ENCODE results near the gene API5. TPM values are rescaled to one million over a fixed set of nuclear protein-coding genes. Genes with fewer than 3 reads are reported as not detected.

API5 gene
- total and polyA plus RNA-seq, 2 donors from 2014 or later = 48.5 to 89.0 TPM

DNA sequence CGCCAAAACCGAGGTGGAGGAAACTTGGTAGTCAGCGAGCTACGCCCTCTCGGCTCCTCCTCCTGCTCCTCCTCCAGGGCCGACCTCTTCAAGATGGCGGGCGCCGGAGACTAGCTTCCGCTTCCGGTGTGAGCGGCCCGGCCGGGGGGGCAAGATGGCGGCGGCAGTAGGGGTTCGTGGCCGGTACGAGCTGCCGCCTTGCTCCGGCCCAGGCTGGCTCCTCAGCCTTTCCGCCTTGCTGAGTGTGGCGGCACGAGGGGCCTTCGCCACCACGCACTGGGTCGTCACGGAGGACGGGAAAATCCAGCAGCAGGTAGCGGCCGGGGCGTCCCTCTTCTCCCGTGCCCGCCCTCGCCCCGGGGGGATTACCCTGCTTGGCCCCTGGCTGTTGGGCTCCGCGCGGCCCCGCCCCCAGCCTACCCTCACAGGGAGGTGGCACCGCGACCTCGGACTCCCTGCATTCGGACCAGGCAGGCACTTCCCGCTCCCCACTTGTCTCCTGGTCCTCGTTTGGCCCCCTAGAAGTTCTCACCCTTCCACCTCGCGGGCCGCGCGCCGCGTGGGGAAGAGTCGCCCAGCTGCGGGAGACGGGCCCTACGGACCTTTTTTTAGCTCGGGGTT, 47.1 kb downstream of the API5 start, which contains the start of gene TTC17:
Gene TTC17 (plus strand): TSS at position 120 of the 621 bp plus-strand sequence. CDS start 35 bp downstream, at position 155.
- peaks cover 0 to 13% (median 12%) of the 10 kb centered on the region in 3 donors for H3K4me1 ChIP-seq (ENCODE audit: control insufficient read depth in 2 of 3, insufficient read depth in 2 of 3, low read depth in 1 of 3, low read length in 3 of 3)
- H3K27me3 ChIP-seq (ENCODE audit: control insufficient read depth, insufficient read depth, low read length) = no peaks in the 10 kb centered on the region
- H3K9ac ChIP-seq (ENCODE audit: low read length in 3 of 3) = peak within 1 kb of the TSS; percentile 86 to 95 (median 94)
- peak within 1 kb of the TSS; percentile 84 to 97 (median 91) for H3K4me3 ChIP-seq (ENCODE audit: low read length in 3 of 3)
- TF ChIP-seq, protein P1, sequence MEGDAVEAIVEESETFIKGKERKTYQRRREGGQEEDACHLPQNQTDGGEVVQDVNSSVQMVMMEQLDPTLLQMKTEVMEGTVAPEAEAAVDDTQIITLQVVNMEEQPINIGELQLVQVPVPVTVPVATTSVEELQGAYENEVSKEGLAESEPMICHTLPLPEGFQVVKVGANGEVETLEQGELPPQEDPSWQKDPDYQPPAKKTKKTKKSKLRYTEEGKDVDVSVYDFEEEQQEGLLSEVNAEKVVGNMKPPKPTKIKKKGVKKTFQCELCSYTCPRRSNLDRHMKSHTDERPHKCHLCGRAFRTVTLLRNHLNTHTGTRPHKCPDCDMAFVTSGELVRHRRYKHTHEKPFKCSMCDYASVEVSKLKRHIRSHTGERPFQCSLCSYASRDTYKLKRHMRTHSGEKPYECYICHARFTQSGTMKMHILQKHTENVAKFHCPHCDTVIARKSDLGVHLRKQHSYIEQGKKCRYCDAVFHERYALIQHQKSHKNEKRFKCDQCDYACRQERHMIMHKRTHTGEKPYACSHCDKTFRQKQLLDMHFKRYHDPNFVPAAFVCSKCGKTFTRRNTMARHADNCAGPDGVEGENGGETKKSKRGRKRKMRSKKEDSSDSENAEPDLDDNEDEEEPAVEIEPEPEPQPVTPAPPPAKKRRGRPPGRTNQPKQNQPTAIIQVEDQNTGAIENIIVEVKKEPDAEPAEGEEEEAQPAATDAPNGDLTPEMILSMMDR (IDR thresholded peaks at IDR 0.05; ENCODE audit: borderline replicate concordance, extremely low read depth, insufficient read depth) = no peak
- peak within 1 kb of the TSS; percentile 87 to 92 for H3K27ac ChIP-seq (ENCODE audit: low read depth in 2 of 2, low read length in 2 of 2)
- intact Hi-C loops (cut with DNase I) = no loop called here
- FAIRE-seq = peak; percentile 6
- H3K36me3 ChIP-seq (ENCODE audit: control insufficient read depth in 2 of 3, insufficient read depth in 3 of 3, low read length in 3 of 3) = no peaks in the 10 kb centered on the region
- no peaks in the 10 kb centered on the region for H3K9me3 ChIP-seq (ENCODE audit: control insufficient read depth in 2 of 3, insufficient read depth in 1 of 3, low read length in 3 of 3)
- peak; percentile 95 to 98 (median 96) for DNase-seq

- DNase-seq = peak in 3 of 5 donors; percentile 29 to 46 (median 46)
- peak overlapping the region; percentile 86 to 95 (median 94) for H3K9ac ChIP-seq (ENCODE audit: low read length in 3 of 3)
- peak overlapping the region; percentile 84 to 97 (median 91) for H3K4me3 ChIP-seq (ENCODE audit: low read length in 3 of 3)
- TF ChIP-seq, protein P1 (IDR thresholded peaks at IDR 0.05; ENCODE audit: borderline replicate concordance, extremely low read depth, insufficient read depth) = no peak
- intact Hi-C loops (cut with DNase I) = no loop called here
- peak overlapping the region; percentile 87 to 92 for H3K27ac ChIP-seq (ENCODE audit: low read depth in 2 of 2, low read length in 2 of 2)
- H3K27me3 ChIP-seq (ENCODE audit: control insufficient read depth, insufficient read depth, low read length) = no peaks in the 10 kb centered on the region
- H3K9me3 ChIP-seq (ENCODE audit: control insufficient read depth in 2 of 3, insufficient read depth in 1 of 3, low read length in 3 of 3) = no peaks in the 10 kb centered on the region
- no peak for FAIRE-seq
- peaks cover 0 to 13% (median 12%) of the 10 kb centered on the region in 3 donors for H3K4me1 ChIP-seq (ENCODE audit: control insufficient read depth in 2 of 3, insufficient read depth in 2 of 3, low read depth in 1 of 3, low read length in 3 of 3)
- no peaks in the 10 kb centered on the region for H3K36me3 ChIP-seq (ENCODE audit: control insufficient read depth in 2 of 3, insufficient read depth in 3 of 3, low read length in 3 of 3)
These were observed 47.6 kb downstream of the API5 start for GRCh38 chr11:43359422-43359818.

DNA sequence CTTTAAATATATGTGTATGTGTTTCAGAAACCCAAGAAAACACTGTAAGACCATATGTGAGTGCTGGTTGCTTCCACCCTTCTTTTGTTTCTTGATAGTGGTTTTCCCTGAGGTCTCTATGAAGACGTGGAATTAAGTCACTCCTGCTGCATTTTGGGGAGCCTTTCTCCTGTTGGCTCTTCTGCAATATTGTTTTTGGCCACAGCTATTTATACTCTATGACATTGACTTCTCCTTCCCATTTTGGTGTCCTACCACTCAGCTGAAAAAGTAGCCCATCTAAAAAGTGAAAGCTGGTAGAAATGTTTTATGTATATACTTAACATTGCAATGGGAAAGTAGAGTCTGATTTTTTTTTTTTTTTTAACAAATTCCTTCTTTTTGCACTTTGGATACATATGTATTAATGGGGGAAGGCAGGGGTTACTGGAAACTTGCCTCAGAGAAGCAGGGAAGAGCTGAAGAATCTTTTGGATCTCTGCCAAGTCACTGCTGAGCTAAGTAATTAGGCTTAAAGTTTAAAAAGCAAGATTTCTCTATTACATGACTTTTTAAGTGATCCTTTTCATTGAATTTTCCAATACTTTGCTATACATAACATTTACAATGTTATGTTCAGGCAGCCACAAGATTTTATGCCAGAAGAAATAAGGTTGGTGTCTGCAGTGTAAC, 48.7 kb downstream of the API5 start:
- peaks cover 0 to 13% (median 12%) of the 10 kb centered on the region in 3 donors for H3K4me1 ChIP-seq (ENCODE audit: control insufficient read depth in 2 of 3, insufficient read depth in 2 of 3, low read depth in 1 of 3, low read length in 3 of 3)
- H3K4me3 ChIP-seq (ENCODE audit: low read length in 3 of 3) = peak overlapping the region in 2 of 3 donors; percentile 84 to 91
- peak in 2 of 5 donors; percentile 9 to 18 for DNase-seq
- intact Hi-C loops (cut with DNase I) = no loop called here
- H3K27ac ChIP-seq (ENCODE audit: low read depth in 2 of 2, low read length in 2 of 2) = no peak overlapping the region
- TF ChIP-seq, protein P1 (IDR thresholded peaks at IDR 0.05; ENCODE audit: borderline replicate concordance, extremely low read depth, insufficient read depth) = no peak
- no peak overlapping the region for H3K9ac ChIP-seq (ENCODE audit: low read length in 3 of 3)
- no peaks in the 10 kb centered on the region for H3K36me3 ChIP-seq (ENCODE audit: control insufficient read depth in 2 of 3, insufficient read depth in 3 of 3, low read length in 3 of 3)
- no peak for FAIRE-seq
- no peaks in the 10 kb centered on the region for H3K9me3 ChIP-seq (ENCODE audit: control insufficient read depth in 2 of 3, insufficient read depth in 1 of 3, low read length in 3 of 3)
- no peaks in the 10 kb centered on the region for H3K27me3 ChIP-seq (ENCODE audit: control insufficient read depth, insufficient read depth, low read length)

All from kidney (tissue), 14 donors.